NCI-H524 (cell line): ENCODE measurements around the gene BIK.
"Not testable (repeated sequence)": the region's sequence is repeated elsewhere in the genome, so short reads cannot be mapped to it uniquely, and the experiment has no call there.

Experiments used
- DNase-seq, 2 experiments: peaks; one replicate each; lab custom pipeline; 2025; lab: John Stamatoyannopoulos, UW

Gene BIK

DNA sequence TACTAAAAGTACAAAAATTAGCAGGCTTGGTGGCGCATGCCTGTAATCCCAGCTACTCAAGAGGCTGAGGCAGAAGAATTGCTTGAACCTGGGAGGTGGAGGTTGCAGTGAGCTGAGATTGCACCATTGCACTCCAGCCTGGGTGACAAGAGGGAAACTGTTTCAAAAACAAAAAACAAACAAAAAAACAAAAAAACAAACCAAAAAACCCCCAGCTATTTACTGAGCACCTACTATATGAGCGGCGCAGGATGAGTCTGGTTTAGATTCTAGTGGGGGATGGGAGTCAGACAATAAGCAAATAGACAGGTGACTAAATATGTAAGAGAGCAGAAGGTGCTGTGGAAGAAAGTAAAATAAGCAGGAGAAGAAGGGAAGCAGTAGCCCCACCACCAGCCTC is 5.6 kb upstream of the BIK start:
- DNase-seq, result not testable (repeated sequence)

GRCh38 chr22:43106302-43106701 is 4.2 kb upstream of the BIK start:
- no peak for DNase-seq

GRCh38 chr22:43109511-43109910 is 1.0 kb upstream of the BIK start:
- no peak for DNase-seq

GRCh38 chr22:43109921-43110443 is 568 bp upstream of the BIK start:
- DNase-seq, result no peak

- DNase-seq, result no peak
Measured at GRCh38 chr22:43110927-43111623, 525 bp downstream of the BIK start.

DNA sequence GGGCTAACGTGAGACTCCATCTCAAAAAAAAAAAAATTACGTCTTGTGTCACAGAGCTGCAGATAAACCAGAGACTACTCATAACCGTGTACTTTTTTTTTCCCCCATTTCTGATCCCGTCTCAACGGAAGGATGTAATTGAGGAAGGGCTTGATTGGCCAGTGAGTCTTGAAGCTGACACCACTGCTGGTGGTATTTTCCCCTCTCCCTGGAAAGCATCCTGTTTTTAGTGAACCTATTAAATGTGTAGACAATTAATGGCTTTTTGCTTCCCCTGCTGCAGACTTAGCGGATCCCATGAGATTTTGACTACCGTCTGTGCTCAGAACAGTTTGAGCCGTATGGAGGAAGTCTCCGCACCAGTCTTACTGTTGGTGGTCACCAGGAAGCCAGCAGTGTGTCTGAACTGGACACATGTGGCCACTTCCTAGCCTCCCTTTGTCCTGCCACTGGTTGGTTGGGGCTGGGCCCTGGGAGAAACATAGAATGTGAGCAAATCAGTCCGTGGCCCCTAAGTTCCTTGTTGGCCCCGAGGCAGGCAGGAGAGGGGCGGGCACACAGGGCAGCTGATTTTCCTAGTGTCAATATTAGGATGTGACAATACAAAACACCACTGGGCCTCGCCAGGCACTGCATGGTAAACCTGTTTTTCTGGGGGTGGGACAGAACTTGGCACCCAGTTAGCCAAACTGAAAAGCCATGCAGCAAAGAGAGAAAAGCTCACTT is 3.1 kb downstream of the BIK start:
- no peak for DNase-seq

GRCh38 chr22:43114958-43115357 is 4.4 kb downstream of the BIK start:
- DNase-seq, result no peak

DNA sequence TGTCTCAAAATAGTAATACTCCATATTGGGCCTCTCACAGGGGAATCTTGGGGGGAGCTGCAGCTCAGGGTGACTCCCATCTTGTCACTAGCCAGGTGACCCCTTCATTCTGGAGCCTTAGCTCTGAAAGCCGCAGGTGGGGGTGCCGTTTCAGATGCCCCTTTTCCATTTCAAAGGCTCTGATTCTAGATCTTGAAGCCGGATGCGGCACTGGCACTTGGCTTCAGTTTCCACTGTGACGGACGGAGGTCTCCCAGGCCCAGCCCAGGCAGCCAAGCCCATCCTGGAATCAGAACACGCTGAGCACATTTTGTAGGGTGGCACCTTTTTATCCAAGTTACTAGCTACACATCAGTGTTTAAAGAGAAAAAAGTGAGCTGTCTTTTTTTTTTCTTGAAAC is 6.4 kb downstream of the BIK start:
- DNase-seq, result no peak

DNA sequence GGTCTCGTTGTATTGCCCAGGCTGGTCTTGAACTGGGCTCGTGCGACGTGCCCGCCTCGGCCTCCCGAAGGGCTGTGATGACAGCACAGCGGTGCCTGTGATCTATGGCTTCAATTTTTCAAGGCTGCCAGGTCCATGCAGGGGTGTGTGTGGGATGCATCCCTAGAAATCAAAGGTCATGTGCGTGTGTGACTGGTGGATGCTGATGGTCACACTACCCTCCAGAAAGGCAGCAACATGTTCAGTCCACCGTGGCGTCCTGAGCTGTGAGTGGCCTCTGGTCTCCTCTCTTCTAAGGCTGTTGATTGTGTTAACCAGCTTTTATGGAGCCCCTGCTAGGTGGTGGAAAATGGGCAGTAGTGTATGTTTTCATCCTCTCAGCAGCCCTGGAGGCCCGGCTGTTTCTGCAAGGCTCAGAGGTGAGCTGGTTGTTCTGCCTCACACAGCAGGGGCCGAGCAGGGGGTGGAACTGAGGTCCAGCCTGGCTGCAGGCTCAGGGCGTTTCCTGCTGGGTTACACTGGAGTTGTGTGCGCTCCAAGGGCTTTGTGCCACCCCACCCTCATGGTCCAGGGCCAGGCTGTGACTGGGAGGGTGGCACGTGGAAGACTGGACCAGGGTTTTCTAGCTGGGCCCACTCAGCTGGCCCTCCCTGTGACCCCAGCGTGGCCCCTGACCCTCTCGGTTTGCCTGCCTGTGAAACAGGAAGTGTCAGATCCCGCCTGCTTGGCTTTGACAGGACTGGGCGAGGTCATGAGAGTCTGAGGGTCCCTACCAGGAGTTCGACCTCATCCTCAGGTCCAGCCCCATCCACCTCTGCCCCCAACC is 7.7 kb downstream of the BIK start:
- DNase-seq, result no peak

DNA sequence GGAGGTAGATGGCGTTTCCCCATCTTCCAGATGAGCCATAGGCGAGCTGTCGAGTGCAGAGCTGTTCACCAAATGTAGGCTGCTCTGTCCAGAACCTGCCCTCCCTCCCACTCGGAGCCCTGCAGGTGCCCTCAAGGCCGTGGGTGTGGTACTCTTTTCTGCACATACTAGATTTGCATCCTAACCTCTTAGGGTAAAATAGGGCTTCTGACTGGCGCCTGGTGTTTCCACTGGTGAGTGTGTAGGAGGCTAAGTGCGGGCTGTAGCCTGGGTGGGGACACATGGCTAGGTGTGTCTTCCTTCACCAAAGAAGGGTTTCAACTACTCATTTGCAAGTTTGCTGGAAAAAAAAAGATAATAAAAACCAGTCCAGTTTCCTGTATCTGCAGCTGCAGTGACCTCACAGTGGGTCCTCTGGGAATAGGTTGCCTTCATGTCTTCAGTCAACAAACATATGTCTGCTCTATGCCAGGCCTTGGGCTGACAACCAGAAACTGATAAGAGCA is 8.5 kb downstream of the BIK start:
- no peak for DNase-seq

DNA sequence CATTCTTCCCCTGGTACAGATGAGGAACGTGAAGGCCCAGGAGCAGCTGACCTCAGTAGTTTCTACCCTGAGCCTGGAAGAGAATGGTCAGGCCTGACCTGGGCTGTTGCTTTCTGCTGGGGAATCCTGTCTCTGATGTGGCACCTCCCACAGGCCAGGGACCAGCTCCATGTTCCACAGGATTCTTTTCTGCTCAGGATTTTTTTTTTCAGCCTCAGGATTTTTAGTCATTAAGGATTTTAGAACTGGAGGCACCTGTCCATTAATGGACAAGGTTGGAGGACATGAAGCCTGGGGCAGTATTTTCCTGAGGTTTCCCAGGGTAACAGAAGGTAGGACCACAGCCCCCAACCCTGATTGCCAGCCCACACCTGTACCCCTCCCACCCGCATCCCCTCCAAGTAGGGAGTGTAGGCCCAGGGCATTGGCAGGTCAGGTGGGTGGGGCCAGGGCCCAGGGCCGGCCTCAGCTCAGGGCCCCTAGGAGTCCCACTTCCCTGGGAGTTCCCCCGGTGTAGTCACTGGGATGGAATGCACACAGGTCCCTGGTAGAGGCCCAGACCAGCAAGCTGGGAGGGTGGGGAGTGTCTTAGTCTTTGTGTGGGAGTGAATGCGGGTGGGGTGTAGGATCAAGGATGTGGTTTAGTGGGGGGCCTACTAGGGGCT is 16.1 kb downstream of the BIK start:
- DNase-seq, result no peak

DNA sequence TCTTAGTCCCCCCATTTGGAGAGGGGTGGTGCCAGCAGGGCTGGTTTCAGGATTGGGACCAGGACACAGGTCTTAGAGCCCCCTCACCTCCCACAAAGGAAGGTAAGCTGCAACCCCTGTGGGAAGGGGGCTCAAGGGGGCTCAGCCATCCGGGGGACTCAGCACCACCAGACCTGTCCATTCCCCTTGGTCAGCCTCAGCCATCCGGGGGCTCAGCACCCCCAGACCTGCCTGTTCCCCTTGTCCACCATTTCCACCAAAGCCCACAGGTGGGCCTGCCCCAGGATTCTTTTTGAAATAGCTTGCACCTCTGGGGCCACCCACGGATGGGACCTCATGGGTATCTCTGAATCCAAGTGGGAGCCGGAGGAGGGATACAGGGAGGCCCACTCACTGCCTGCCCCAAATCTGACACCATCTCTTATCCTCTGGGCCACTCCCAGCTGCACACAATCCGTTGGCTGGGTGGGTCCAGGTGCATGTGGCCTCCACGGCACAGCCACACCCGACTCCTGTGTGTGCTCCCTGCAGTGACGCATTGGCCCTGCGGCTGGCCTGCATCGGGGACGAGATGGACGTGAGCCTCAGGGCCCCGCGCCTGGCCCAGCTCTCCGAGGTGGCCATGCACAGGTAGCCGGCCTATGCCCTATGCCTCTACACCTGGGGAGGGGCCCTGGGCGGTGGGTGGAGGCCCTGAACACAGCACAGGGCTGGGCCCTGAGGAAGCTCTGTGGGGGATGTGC is 16.8 kb downstream of the BIK start:
- DNase-seq, result no peak

- no peak for DNase-seq
Measured at GRCh38 chr22:43128116-43128515, 17.6 kb downstream of the BIK start.

GRCh38 chr22:43128928-43129424 is 18.4 kb downstream of the BIK start:
- no peak for DNase-seq

DNA sequence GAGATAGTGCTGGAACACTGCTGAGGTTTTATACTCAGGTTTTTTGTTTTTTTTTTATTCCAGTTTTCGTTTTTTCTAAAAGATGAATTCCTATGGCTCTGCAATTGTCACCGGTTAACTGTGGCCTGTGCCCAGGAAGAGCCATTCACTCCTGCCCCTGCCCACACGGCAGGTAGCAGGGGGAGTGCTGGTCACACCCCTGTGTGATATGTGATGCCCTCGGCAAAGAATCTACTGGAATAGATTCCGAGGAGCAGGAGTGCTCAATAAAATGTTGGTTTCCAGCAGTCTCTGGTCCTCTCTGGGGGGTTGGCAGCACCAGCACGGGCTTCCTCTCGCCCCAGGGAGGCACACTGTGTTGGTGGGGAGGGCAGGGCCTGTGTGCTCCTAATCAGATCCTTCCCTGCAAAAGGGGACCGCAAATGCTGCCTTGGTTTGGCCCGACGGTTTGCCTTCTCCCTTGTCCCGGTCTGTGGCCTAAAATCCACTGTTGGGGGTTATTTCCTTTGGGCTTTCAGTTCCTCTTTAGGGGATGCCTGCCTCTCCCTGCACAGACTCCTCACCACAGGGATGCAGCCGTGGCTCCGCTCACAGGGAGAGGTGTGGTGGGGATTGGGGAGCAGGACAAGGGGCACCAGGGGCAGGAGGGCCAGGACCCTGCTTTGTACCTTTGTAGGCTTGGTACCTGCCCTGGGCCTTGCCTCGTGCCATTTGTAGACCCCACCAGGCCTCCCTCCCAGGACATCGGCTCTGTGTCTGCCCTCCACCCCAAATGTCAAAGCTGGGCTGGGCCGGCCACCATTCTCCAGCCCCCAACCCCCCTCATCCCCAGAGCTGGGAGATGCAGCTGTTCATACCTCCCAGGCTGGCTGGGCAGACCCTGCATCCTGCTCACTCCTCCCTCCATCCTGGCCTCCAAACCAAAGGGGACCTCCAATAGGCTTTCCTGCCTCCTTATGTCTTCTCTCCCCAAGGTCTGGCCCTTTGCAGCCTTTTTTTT is 19.2 kb downstream of the BIK start:
- DNase-seq, result no peak

- DNase-seq, result no peak
Measured at GRCh38 chr22:43131773-43132501, 21.4 kb downstream of the BIK start.

- DNase-seq, result no peak
Measured at GRCh38 chr22:43133401-43133800, 22.9 kb downstream of the BIK start.

- no peak for DNase-seq
Measured at GRCh38 chr22:43134553-43134952, 24.0 kb downstream of the BIK start.

DNA sequence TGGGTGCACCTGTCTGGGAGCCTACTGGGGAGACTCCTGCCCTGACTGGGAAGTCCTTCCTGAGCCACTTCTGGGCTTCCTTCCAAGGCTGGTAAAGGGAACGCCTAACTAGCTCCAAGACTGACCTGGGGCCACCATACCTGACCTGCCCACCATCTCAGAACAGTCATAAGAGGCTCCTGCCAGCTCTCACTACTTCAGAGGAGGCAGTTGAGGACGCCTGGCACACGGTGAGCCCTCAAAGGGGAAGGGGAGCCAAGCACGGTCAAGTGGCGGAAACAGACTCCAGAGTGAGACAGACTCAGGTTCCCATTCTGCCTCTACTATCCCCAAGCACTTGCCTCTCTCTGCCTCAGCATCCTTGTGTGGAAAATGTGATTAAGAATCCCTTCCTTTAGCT is 25.0 kb downstream of the BIK start:
- no peak for DNase-seq
